Erythroblast (primary cell): Measurements from ENCODE around the gene PDIA2.

Experiments used
- DNase-seq, 2 experiments: peaks; one replicate each; lab custom pipeline; 2025; lab: John Stamatoyannopoulos, UW
- GATA1 ChIP-seq: IDR thresholded peaks from 2 replicates; pipeline ENCODE4 v1.6.1; 2011; ENCODE audit warnings: low read depth, mild to moderate bottlenecking, control low read depth, low read length, moderate library complexity
- POLR2A ChIP-seq: IDR thresholded peaks from 2 replicates; pipeline ENCODE4 v1.6.1; 2011; ENCODE audit warnings: mild to moderate bottlenecking, low read length

The PDIA2 gene

GRCh38 chr16:280005-280460 is 2.9 kb upstream of the PDIA2 start:
- no peak for DNase-seq

GRCh38 chr16:280552-280951 is 2.4 kb upstream of the PDIA2 start, which contains the start of gene ARHGDIG:
Gene ARHGDIG, plus strand, starts transcription at chr16:280591. Its CDS starts 90 bp downstream, at chr16:280681.
- TF ChIP-seq POLR2A (no peak), GATA1 (no peak)
- DNase-seq, result peak in 1 of 2 experiments; percentile 22

More at GRCh38 chr16:280005-280460, 2.9 kb upstream of the PDIA2 start:
- no peak for TF ChIP-seq GATA1
- no peak for TF ChIP-seq POLR2A

- no peak for DNase-seq
- TF ChIP-seq POLR2A (no peak), GATA1 (no peak)
Observed at GRCh38 chr16:280991-281659, 1.8 kb upstream of the PDIA2 start.

- TF ChIP-seq POLR2A (no peak), GATA1 (no peak)
- DNase-seq, result no peak
Observed at GRCh38 chr16:281660-282255, 1.2 kb upstream of the PDIA2 start.

DNA sequence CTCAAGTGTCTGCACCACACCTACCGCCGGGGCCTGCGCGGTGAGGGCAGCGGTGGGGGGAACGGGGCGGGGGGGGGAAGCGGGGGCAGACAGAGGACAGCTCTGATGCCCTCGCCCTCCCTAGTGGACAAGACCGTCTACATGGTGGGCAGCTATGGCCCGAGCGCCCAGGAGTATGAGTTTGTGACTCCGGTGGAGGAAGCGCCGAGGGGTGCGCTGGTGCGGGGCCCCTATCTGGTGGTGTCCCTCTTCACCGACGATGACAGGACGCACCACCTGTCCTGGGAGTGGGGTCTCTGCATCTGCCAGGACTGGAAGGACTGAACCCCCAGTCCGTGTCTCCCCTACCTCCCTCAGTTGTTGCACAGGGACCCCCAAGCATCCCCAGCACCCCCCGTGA is 473 bp upstream of the PDIA2 start:
- DNase-seq, result no peak
- TF ChIP-seq GATA1 (no peak), POLR2A (no peak)

DNA sequence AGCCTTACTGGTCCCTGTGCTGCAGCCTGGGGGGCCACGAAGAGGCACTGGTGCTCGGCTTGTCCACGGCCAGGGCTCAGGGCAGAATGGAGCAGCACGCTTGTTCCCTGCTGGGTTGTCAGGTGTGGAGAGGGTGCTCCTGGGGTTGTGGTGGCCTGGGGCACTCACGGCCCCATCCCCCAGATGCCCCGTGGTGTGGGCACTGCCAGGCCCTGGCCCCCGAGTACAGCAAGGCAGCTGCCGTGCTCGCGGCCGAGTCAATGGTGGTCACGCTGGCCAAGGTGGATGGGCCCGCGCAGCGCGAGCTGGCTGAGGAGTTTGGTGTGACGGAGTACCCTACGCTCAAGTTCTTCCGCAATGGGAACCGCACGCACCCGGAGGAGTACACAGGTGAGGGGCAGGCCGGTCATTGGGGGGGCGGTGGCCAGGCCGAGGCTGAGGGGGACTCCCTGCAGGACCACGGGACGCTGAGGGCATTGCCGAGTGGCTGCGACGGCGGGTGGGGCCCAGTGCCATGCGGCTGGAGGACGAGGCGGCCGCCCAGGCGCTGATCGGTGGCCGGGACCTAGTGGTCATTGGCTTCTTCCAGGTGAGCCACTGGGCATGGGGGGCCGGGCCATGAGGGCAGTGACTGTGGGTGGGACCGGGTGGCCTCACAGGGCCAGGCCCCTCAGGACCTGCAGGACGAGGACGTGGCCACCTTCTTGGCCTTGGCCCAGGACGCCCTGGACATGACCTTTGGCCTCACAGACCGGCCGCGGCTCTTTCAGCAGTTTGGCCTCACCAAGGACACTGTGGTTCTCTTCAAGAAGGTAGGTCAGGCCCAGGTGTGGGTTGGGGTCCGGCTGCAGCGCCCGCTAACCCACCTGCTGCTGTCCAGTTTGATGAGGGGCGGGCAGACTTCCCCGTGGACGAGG is 1.5 kb downstream of the PDIA2 start:
- TF ChIP-seq POLR2A (no peak), GATA1 (no peak)
- no peak for DNase-seq

DNA sequence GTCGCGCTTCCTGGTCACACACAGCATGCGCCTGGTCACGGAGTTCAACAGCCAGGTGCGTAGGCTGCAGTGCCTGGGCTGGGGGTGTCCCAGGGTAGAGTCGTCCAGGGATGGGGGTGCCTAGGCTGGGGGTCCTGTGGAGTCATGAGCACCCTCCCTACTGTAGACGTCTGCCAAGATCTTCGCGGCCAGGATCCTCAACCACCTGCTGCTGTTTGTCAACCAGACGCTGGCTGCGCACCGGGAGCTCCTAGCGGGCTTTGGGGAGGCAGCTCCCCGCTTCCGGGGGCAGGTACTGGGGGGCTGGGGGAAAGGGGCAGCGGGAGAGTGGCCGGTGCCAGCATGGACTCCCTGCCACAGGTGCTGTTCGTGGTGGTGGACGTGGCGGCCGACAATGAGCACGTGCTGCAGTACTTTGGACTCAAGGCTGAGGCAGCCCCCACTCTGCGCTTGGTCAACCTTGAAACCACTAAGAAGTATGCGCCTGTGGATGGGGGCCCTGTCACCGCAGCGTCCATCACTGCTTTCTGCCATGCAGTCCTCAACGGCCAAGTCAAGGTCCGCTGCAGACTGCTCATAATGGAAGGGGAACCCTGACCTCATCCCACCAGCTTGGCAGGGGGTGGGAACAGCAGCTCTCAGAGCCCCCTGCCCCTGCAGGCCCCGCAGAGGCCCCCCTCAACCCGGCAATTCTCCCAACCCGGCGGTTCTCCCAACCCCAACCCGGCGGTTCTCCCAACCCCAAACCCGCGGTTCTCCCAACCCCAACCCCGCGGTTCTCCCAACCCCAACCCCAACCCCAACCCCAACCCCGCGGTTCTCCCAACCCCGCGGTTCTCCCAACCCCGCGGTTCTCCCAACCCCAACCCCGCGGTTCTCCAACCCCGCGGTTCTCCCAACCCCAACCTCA is 2.4 kb downstream of the PDIA2 start:
- TF ChIP-seq POLR2A, result no peak
- no peak for TF ChIP-seq GATA1
- DNase-seq, result no peak

GRCh38 chr16:286491-287297 is 3.7 kb downstream of the PDIA2 start:
- TF ChIP-seq GATA1, result no peak
- TF ChIP-seq POLR2A, result no peak
- DNase-seq, result no peak

DNA sequence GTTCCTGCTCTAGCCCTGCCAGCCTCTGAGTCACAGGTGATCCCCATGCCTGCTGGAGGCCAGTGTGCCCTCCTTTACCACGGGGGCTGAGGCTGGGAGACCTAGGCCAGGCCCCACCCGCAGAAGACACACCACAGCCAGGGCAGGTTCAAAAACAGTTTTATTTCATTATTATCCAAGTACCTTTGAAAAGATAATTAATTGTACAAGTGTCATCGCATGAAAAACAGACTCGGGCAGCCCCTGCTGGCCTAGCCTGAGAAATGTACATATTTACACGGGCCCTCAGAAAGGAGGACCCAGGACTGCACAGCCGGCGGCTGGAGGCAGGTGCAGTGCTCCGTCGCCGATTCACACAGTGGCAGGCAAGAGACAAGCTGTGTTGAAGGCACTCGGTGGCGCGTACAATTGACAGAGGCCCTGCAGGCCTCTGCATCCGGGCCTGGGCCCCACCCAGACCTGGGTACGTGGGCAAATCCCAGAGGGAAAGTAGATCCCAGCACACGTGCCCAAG is 4.4 kb downstream of the PDIA2 start:
- no peak for TF ChIP-seq GATA1
- TF ChIP-seq POLR2A, result no peak
- no peak for DNase-seq

GRCh38 chr16:287981-288920 is 5.3 kb downstream of the PDIA2 start:
- no peak for DNase-seq
- TF ChIP-seq GATA1 (no peak), POLR2A (no peak)
